HL-60 (cell line): Measurements from ENCODE around the gene CHRNA3.

Source experiments
- GABPA ChIP-seq: IDR thresholded peaks from 2 replicates; pipeline ENCODE4 v1.6.1; 2012; ENCODE audit warnings: low read depth
- TF ChIP-seq, protein P1 (sequence below): IDR thresholded peaks from one replicate; pipeline ENCODE4 v1.5.1; 2011; ENCODE audit warnings: low read length, control low read depth, inconsistent platforms; ENCODE audit not compliant: insufficient read depth

- TF ChIP-seq, protein P1, sequence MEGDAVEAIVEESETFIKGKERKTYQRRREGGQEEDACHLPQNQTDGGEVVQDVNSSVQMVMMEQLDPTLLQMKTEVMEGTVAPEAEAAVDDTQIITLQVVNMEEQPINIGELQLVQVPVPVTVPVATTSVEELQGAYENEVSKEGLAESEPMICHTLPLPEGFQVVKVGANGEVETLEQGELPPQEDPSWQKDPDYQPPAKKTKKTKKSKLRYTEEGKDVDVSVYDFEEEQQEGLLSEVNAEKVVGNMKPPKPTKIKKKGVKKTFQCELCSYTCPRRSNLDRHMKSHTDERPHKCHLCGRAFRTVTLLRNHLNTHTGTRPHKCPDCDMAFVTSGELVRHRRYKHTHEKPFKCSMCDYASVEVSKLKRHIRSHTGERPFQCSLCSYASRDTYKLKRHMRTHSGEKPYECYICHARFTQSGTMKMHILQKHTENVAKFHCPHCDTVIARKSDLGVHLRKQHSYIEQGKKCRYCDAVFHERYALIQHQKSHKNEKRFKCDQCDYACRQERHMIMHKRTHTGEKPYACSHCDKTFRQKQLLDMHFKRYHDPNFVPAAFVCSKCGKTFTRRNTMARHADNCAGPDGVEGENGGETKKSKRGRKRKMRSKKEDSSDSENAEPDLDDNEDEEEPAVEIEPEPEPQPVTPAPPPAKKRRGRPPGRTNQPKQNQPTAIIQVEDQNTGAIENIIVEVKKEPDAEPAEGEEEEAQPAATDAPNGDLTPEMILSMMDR, result no peak
- no peak for TF ChIP-seq GABPA
Measured at GRCh38 chr15:78615151-78615589, 5.6 kb downstream of the CHRNA3 start.
